HG02943 (cell line): ENCODE results near the gene NFE2L1.
"Not testable (repeated sequence)": the region's sequence is repeated elsewhere in the genome, so short reads cannot be mapped to it uniquely, and the experiment has no call there.

Experiments
- ATAC-seq: cut with Tn5 transposase; IDR thresholded peaks from one replicate; pipeline ENCODE4 v1.9.1; 2021; ENCODE audit warnings: mild to moderate bottlenecking, low read depth, moderate library complexity; ENCODE audit not compliant: unreplicated experiment

Gene NFE2L1

GRCh38 chr17:48047741-48048383, at the start of gene NFE2L1:
NFE2L1 (plus strand) TSS chr17:48048359; CDS start chr17:48051119, 2,760 bp downstream.
- ATAC-seq = peak; percentile 92

GRCh38 chr17:47999582-47999981, 48.6 kb upstream of the NFE2L1 start:
- ATAC-seq = no peak

GRCh38 chr17:48001197-48001596, 47.0 kb upstream of the NFE2L1 start:
- ATAC-seq = no peak

- ATAC-seq = not testable (repeated sequence)
Measured at GRCh38 chr17:48001657-48002056, 46.5 kb upstream of the NFE2L1 start.

GRCh38 chr17:48002266-48002915, 45.8 kb upstream of the NFE2L1 start:
- ATAC-seq = no peak

GRCh38 chr17:48002916-48003416, 45.2 kb upstream of the NFE2L1 start:
- no peak for ATAC-seq

- no peak for ATAC-seq
Measured at GRCh38 chr17:48003417-48004151, 44.6 kb upstream of the NFE2L1 start.

GRCh38 chr17:48004983-48005382, 43.2 kb upstream of the NFE2L1 start:
- ATAC-seq = no peak

GRCh38 chr17:48006936-48007709, 41.0 kb upstream of the NFE2L1 start:
- ATAC-seq = no peak

GRCh38 chr17:48010193-48010592, 38.0 kb upstream of the NFE2L1 start:
- ATAC-seq = no peak

- no peak for ATAC-seq
Measured at GRCh38 chr17:48011405-48012150, 36.6 kb upstream of the NFE2L1 start.

- no peak for ATAC-seq
Measured at GRCh38 chr17:48012151-48012520, 36.0 kb upstream of the NFE2L1 start.

GRCh38 chr17:48012654-48013053, 35.5 kb upstream of the NFE2L1 start:
- no peak for ATAC-seq

- ATAC-seq = no peak
Measured at GRCh38 chr17:48013876-48014594, 34.1 kb upstream of the NFE2L1 start.

GRCh38 chr17:48014595-48015111, 33.5 kb upstream of the NFE2L1 start:
- no peak for ATAC-seq

- ATAC-seq = no peak
Measured at GRCh38 chr17:48016112-48016511, 32.0 kb upstream of the NFE2L1 start.

GRCh38 chr17:48017817-48018158, 30.4 kb upstream of the NFE2L1 start:
- not testable (repeated sequence) for ATAC-seq

- no peak for ATAC-seq
Measured at GRCh38 chr17:48021934-48022333, 26.2 kb upstream of the NFE2L1 start.

- ATAC-seq = no peak
Measured at GRCh38 chr17:48022901-48023300, 25.3 kb upstream of the NFE2L1 start.
